Stimulated activated CD8-positive, alpha-beta memory T cell treated with anti-CD3 and anti-CD28 coated beads, Interleukin-12 subunit alpha, Interleukin-12 subunit beta, amount 100 ng/mL, for 24 hours (primary cell): ENCODE data around the gene KLHL1.

Experiments
- DNase-seq: peaks from one replicate; pipeline ENCODE4 v3.0.0-alpha.2; 2020; ENCODE audit errors: extremely low read depth

The KLHL1 gene

GRCh38 chr13:69872321-69873047, 235.8 kb downstream of the KLHL1 start:
- DNase-seq: no peak

GRCh38 chr13:69866555-69866954, 241.7 kb downstream of the KLHL1 start:
- DNase-seq: no peak

DNA sequence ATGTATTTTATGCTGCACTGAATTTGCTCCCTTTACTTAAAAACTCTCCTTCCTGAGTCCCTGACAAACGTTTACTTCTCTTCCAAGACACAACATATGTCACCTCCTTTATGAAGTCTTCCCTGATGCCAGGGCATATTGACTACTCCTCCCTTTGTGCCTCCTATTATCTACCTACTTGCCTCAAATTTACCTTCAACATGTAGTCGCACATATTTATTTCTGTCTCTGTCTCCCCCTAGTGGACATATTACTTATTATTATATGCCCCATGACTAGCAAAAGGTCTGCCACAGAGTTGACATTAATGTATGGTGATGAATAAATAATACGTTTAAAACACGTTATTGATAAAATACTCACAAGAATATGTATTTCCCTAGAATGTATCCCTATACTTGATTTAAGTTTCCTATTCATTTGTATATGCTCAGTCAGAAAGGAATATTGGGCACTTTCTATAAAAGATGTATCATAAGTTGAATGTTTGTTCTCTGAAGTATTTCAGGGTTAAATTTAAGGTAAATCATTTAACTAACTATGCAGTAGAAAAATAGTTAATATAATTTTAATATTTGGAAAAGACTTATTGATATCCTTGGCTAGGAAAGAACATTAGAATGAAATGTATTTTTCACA, 250.9 kb downstream of the KLHL1 start:
- no peak for DNase-seq

DNA sequence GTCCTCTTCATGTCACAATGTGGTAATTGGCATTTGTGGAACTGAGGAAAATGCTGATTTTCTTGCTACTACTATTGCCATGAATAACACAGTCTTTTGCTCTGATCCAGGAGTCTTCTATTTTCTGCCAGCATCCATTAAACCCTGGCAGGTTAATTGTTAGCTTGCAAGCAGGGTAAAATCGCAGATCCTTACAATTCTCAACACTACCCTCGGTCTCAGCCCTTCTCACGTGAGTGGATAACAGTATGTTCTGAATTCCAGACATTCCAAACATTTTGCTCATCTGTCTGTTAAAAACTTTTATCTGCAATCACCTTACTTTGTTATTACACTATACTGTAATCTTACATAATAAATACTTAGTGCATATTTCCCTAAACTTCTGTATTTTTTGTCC, 251.9 kb downstream of the KLHL1 start:
- DNase-seq: no peak

DNA sequence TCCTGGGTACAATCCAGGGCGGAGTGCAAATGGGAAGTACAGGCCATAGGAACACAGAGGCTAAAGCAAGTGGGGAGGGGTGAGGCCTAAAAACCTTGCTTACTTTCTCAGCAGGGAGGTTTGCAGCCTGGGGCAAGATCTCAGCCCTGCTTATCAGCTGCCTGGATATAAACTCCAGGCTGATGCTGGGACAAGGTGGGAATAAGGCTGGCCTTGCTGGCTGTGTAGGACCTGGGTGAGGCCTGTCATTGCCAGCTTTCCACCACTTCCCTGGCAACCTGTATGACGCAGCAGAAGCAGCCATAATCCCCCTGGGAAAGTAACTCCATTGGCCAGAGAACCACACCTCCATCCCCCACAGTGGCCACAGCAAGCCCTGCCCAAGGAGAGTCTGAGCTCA, 279.7 kb downstream of the KLHL1 start:
- no peak for DNase-seq

DNA sequence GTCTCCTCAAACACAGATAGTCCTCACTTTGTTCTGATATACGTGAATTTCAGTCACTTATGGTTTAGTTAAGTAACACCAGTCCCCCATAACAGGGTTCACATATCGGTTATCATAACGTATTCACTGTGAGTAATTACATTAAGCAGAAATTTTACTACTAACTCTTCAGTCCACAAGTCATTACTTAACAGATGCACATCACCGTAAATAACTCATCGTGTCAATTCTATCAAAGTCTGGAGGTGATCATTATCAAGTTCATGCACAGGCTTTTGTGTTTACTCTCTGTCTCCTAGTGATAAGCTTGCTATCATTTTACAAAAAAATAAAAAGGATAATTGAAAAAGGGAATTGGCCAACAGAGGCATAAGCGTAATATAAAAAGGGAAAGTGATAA, 288.1 kb downstream of the KLHL1 start:
- DNase-seq: no peak

- no peak for DNase-seq
Observed at GRCh38 chr13:69817333-69817869, 290.9 kb downstream of the KLHL1 start.

GRCh38 chr13:69809152-69809551, 299.1 kb downstream of the KLHL1 start:
- no peak for DNase-seq

- no peak for DNase-seq
Observed at GRCh38 chr13:69796256-69796655, 312.0 kb downstream of the KLHL1 start.

DNA sequence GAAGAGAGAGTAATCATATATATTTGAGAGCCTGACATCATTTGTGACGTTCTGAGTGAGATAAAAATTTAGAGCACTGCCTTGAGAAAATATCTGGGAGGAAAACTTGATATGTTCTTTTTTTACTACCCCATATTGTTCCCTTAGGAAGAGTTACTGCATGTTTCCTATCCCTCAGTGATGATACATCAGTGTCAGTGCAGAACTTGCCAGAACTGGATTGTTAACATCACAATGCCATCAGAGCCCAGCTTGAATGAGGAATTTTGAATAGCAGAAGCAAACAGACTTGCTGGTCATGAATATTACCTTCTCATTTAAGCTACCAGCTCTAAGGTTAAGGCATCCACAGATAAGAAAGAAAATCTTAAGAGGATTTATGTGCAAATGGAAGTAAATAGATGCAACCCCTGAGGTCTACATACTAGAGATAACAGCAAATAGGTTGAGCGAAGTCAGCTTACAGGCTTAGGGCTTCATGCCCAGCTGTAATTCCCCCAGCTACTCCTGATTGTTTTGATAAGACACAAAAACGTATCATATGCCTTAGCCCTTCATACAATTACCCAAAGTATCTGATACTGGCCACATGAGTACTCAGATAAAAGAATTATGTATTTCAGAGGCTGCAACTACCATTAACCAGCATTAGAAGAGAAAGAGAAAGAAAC, 314.3 kb downstream of the KLHL1 start:
- no peak for DNase-seq

- DNase-seq: no peak
Observed at GRCh38 chr13:69776937-69777336, 331.3 kb downstream of the KLHL1 start.

GRCh38 chr13:69769608-69770007, 338.6 kb downstream of the KLHL1 start:
- no peak for DNase-seq

DNA sequence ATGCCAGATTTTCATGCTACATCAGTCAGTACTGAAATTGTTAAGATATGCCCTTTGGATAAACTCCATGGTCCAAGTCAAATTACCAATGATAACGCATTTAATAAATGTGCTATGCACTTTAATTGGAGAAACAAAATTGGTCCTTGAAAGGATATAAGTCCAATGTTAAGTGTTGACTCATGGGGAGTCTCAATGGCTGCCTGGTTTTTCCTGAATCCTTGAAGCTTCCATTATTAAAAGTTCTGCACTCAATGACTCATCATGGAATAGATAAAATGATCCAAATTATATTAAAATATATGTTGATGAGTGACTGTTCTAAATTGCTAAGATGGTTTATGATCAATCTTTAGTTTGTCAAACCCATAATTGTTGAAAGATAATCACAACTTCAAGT, 346.7 kb downstream of the KLHL1 start:
- DNase-seq: no peak

- DNase-seq: no peak
Observed at GRCh38 chr13:69755101-69755500, 353.2 kb downstream of the KLHL1 start.

DNA sequence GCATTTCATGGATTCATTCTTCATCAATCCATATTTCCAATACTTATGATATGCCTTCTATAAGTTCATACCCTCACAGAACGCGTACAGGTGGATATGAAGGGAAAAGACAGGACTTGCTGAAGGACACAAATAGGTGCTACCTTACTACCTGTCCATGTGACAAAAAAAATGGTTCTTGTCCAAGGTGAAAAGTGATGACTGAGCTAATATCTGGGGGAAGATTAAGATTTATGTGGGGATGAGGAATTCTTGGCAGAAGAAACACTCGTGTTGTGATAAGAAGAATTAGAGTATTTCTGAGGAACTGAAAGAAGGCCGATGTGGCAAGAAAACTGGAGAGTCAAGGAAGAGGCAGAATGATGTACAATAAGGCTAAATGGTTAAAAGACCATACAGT, 357.0 kb downstream of the KLHL1 start:
- DNase-seq: no peak

- DNase-seq: no peak
Observed at GRCh38 chr13:69737129-69737935, 370.9 kb downstream of the KLHL1 start.

DNA sequence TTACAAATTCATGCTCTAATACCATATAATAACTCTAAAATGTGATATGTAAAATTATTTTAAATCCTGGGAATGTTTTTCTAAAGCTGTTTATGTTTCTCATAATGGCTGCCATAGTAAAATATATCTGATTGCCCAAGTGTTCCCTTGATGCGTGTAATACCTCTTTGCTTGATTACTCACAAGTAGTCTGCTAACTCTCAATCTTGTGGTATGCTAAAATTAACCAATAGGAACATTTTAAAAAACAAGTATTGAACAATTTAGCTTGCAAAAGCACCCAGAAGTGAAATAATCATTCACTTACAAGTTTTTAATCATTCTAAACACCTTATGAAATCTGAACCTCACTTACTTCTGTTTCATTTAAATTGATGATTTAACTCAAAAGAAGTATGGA, 386.6 kb downstream of the KLHL1 start:
- no peak for DNase-seq

- DNase-seq: no peak
Observed at GRCh38 chr13:69720278-69720983, 387.8 kb downstream of the KLHL1 start.

GRCh38 chr13:69706807-69707206, 401.4 kb downstream of the KLHL1 start:
- no peak for DNase-seq

DNA sequence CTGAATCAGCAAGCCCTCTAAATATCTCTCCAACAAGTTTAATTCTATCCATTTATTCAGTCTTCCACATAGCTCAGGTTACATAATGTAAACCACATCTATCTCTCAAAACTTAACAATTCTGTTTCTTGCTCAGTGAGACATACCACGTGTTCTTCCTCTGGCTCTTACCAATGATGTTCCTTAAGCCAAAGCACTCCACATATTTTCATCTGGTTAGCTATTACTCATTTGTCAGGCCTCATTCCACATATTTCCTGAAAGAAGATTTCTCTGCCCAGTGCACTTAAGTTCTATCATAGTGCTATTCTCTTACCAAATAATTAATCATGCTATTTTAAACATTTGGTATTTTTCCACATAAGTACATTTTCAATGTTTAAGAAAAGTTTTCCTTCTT, 403.9 kb downstream of the KLHL1 start:
- no peak for DNase-seq

DNA sequence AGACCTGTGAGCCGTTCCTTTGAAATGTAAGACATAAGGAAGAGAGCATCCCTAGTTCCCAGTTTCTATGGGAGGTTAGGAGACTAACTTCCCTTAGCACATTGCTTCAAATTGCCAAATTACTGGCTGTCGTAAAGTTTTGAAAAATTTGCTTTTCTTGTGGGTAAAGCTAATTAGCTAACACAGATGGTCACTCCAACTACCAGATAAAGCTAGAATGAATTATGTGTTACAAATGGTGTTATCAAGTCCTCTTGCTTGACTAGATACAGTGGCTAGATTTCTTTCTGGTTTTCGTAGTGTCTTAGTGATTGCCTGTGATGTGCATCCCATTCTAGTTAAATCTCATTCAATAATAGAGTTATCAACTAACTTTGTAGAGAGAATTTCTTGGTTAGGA, 417.3 kb downstream of the KLHL1 start:
- DNase-seq: no peak
